K562 (cell line): ENCODE results near the gene ZFAND2B. TPM values are rescaled to one million over a fixed set of nuclear protein-coding genes. Genes with fewer than 3 reads are reported as not detected.

Source experiments
- CCNT2 ChIP-seq: IDR thresholded peaks from 2 replicates; pipeline ENCODE4 v1.6.1; 2011; ENCODE audit warnings: borderline replicate concordance, low read depth, mild to moderate bottlenecking, moderate library complexity, mixed read lengths, low read length; ENCODE audit not compliant: insufficient read length; ENCODE audit errors: extremely low read depth
- EHMT2 ChIP-seq: fragments of 450-650 bp; IDR thresholded peaks from 2 replicates; pipeline ENCODE4 v1.6.1; 2018; ENCODE audit warnings: antibody characterized with exemption
- GATA2 ChIP-seq: sonication (generic); formaldehyde crosslinking; IDR thresholded peaks from 2 replicates; pipeline ENCODE4 v1.4.0; 2020; ENCODE audit warnings: mild to moderate bottlenecking, missing genetic modification reagents
- HIVEP1 ChIP-seq: fragments of 250-450 bp; sonication (Bioruptor Pico); IDR thresholded peaks from 2 replicates; pipeline ENCODE4 v1.4.0; 2020; ENCODE audit warnings: mild to moderate bottlenecking
- MAZ ChIP-seq, 2 experiments: fragments of 450-650 bp in 1 of 2; sonication (generic) in 1 of 2; formaldehyde crosslinking; IDR thresholded peaks in 1 of 2; conservative IDR thresholded peaks in 1 of 2; 2 replicates each; pipeline versions ENCODE4 v1.4.0 to v1.5.0; 2020; ENCODE audit warnings: mild to moderate bottlenecking in 1 of 2, missing genetic modification reagents in 1 of 2
- MED1 ChIP-seq: sonication (generic); formaldehyde crosslinking; IDR thresholded peaks from 2 replicates; pipeline ENCODE4 v1.8.1; 2023; ENCODE audit warnings: missing genetic modification reagents, borderline replicate concordance
- MEIS2 ChIP-seq: fragments of 450-650 bp; IDR thresholded peaks from 2 replicates; pipeline ENCODE4 v1.6.1; 2014; ENCODE audit warnings: mild to moderate bottlenecking; ENCODE audit not compliant: partially characterized antibody
- MYC ChIP-seq, 2 experiments: fragments of 250-450 bp in 1 of 2; sonication (Bioruptor Pico) in 1 of 2; IDR thresholded peaks; 2 replicates each; pipeline versions ENCODE4 v1.5.1 to v1.6.1; 2012 to 2021; ENCODE audit warnings: low read depth in 2 of 2, borderline replicate concordance in 1 of 2, improper control_type of control experiment in 1 of 2, low read length in 1 of 2, mild to moderate bottlenecking in 1 of 2, moderate library complexity in 1 of 2
- NFATC3 ChIP-seq: fragments of 450-650 bp; IDR thresholded peaks from 2 replicates; pipeline ENCODE4 v1.6.1; 2017; ENCODE audit warnings: mild to moderate bottlenecking
- TEAD4 ChIP-seq, 2 experiments: sonication (generic) in 1 of 2; formaldehyde crosslinking in 1 of 2; IDR thresholded peaks; 2 replicates each; pipeline versions ENCODE4 v1.6.1 to v1.8.0; 2012 to 2022; ENCODE audit warnings: borderline replicate concordance in 1 of 2, inconsistent platforms in 1 of 2, low read length in 1 of 2, mild to moderate bottlenecking in 1 of 2, missing genetic modification reagents in 1 of 2
- TRIM24 ChIP-seq, 2 experiments: fragments of 450-650 bp; IDR thresholded peaks; 2 replicates each; pipeline ENCODE4 v1.6.1; 2016
- ZNF699 ChIP-seq: fragments of 250-450 bp; sonication (Bioruptor Pico); IDR thresholded peaks from 2 replicates; pipeline ENCODE4 v1.8.0; 2021; ENCODE audit warnings: mild to moderate bottlenecking, moderate library complexity; ENCODE audit not compliant: insufficient replicate concordance
- polyA plus RNA-seq, 8 experiments: library from polyadenylated mRNA; depleted of rRNA in 4 of 8; stranded (reverse) in 5 of 8; unstranded in 3 of 8; fragments of >200 nt; fragmentation: Nextera tagmentation in 2 of 8; fragmentation: Illumina TruSeq in 1 of 8; extraction: Ambion mirVana in 2 of 8; extraction: Trizol in 1 of 8; gene quantifications; 2 replicates each; pipeline versions ENCODE4 v1.2.1 to v1.2.3, GENCODE V29; 2011 to 2014; ENCODE audit warnings: inconsistent platforms in 1 of 8, missing spikeins in 1 of 8
- total RNA-seq, 7 experiments: library from RNA; depleted of rRNA in 6 of 7; stranded (reverse); fragments of >200 nt in 6 of 7; fragmentation: Illumina TruSeq in 2 of 7; extraction: Trizol in 2 of 7; gene quantifications; 2 replicates each; pipeline versions ENCODE4 v1.2.1 to v1.2.3, GENCODE V29; 2011 to 2021; ENCODE audit warnings: low replicate concordance in 1 of 7
- TF ChIP-seq, protein P1 (sequence below): fragments of 450-650 bp; IDR thresholded peaks from 2 replicates; pipeline ENCODE4 v1.6.1; 2017; ENCODE audit warnings: antibody characterized with exemption
- TF ChIP-seq, protein P2 (sequence below), 2 experiments: fragments of 450-650 bp; formaldehyde crosslinking in 1 of 2; IDR thresholded peaks; 2 replicates each; pipeline versions ENCODE4 v1.4.0 to v1.6.1; 2014 to 2020; ENCODE audit warnings: mild to moderate bottlenecking in 2 of 2, borderline replicate concordance in 1 of 2, low read depth in 1 of 2

The ZFAND2B gene
- total and polyA plus RNA-seq, 9 of the 15 experiments (the other 6 are each of a cell fraction or from before 2014, with no cell fraction given): 9.9 to 33.3 (median 26.1) TPM

DNA sequence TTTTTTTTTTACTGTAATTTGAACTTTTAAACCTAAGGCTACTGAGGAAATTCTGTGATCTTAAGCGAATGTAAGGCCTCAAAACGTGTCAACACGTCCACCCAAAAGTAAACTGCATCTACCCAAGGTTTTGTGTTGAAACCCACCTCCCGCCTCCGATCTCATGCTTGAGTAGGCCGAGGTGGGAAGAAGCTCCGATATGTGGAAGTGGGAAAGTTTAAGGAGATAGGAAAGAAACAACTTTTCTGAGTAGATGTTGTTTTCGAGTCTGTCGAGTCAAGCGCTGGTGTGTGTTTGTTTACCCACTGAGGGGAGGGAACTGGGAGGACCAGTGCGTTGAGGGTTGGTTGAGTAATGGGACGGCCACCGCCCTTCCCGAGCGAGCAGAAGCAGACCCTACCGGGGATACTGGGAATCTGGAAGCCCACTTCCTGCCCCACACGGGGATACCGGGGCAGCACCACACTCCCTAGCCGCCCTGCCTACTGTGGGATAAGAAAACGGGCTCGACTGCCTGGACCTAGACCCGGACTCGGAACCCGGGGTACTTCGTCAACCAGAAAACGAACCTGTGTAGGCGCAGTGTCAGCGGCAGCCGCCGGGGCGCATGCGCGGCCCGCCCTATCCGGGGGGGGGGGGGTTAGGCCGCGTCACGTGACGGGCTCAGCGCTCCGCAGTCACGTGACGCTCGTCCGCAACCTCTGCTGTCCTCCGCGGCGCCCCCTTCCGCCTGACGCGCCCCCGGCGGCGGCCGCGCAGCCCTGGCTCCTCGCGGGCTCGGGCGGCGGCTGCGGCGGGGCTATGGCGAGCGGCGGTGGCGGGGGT, 28.8 kb upstream of the ZFAND2B start, which contains the start of gene RETREG2 (continued):
- TF ChIP-seq MEIS2 (peak; percentile 73), TRIM24 (IDR thresholded peaks at IDR 0.05) (no peak), TEAD4 (IDR thresholded peaks at IDR 0.05; ENCODE audit: low read length) (no peak), TEAD4 (CRISPR knock-in tag; IDR thresholded peaks at IDR 0.05; ENCODE audit: borderline replicate concordance) (no peak), NFATC3 (no peak), CCNT2 (peak; percentile 90), EHMT2 (no peak), GATA2 (CRISPR knock-in tag) (no peak), MYC (IDR thresholded peaks at IDR 0.05; ENCODE audit: low read depth, low read length) (0 out of 2 replicates have a peak, but pooled peaks have one; percentile 5), MYC (CRISPR knock-in tag; IDR thresholded peaks at IDR 0.05; ENCODE audit: borderline replicate concordance, low read depth) (no peak), ZNF699 (CRISPR knock-in tag) (no peak), MED1 (CRISPR knock-in tag) (no peak), HIVEP1 (no peak), MAZ (CRISPR knock-in tag; conservative IDR thresholded peaks at IDR 0.05 in 1 of 2, IDR thresholded peaks at IDR 0.05 in 1 of 2) (peak; percentile 30 to 87; a peak in 2 of 4 replicates)
- TF ChIP-seq, protein P1, sequence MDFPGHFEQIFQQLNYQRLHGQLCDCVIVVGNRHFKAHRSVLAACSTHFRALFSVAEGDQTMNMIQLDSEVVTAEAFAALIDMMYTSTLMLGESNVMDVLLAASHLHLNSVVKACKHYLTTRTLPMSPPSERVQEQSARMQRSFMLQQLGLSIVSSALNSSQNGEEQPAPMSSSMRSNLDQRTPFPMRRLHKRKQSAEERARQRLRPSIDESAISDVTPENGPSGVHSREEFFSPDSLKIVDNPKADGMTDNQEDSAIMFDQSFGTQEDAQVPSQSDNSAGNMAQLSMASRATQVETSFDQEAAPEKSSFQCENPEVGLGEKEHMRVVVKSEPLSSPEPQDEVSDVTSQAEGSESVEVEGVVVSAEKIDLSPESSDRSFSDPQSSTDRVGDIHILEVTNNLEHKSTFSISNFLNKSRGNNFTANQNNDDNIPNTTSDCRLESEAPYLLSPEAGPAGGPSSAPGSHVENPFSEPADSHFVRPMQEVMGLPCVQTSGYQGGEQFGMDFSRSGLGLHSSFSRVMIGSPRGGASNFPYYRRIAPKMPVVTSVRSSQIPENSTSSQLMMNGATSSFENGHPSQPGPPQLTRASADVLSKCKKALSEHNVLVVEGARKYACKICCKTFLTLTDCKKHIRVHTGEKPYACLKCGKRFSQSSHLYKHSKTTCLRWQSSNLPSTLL: no peak
- TF ChIP-seq, protein P2, sequence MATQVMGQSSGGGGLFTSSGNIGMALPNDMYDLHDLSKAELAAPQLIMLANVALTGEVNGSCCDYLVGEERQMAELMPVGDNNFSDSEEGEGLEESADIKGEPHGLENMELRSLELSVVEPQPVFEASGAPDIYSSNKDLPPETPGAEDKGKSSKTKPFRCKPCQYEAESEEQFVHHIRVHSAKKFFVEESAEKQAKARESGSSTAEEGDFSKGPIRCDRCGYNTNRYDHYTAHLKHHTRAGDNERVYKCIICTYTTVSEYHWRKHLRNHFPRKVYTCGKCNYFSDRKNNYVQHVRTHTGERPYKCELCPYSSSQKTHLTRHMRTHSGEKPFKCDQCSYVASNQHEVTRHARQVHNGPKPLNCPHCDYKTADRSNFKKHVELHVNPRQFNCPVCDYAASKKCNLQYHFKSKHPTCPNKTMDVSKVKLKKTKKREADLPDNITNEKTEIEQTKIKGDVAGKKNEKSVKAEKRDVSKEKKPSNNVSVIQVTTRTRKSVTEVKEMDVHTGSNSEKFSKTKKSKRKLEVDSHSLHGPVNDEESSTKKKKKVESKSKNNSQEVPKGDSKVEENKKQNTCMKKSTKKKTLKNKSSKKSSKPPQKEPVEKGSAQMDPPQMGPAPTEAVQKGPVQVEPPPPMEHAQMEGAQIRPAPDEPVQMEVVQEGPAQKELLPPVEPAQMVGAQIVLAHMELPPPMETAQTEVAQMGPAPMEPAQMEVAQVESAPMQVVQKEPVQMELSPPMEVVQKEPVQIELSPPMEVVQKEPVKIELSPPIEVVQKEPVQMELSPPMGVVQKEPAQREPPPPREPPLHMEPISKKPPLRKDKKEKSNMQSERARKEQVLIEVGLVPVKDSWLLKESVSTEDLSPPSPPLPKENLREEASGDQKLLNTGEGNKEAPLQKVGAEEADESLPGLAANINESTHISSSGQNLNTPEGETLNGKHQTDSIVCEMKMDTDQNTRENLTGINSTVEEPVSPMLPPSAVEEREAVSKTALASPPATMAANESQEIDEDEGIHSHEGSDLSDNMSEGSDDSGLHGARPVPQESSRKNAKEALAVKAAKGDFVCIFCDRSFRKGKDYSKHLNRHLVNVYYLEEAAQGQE (IDR thresholded peaks at IDR 0.05; ENCODE audit: borderline replicate concordance): peak; percentile 93
- TF ChIP-seq, protein P2 (CRISPR knock-in tag; IDR thresholded peaks at IDR 0.05; ENCODE audit: low read depth): peak; percentile 53; the same call in 1 of the 2 replicates
